WTC11 (cell line): ENCODE results near the gene DNM3. TPM values are rescaled to one million over a fixed set of nuclear protein-coding genes. Genes with fewer than 3 reads are reported as not detected.

Experiments used
- ATAC-seq: fragments of 200-7000 bp; cut with Tn5 transposase; 2 replicates; pipeline ENCODE4 v1.10.0; 2021; ENCODE audit warnings: mild to moderate bottlenecking, moderate library complexity
- CTCF ChIA-PET: fragments of 300-600 bp; sonication (Branson Sonifier 250); formaldehyde crosslinking; loops from one replicate; lab custom pipeline; 2021; ENCODE audit warnings: antibody characterized with exemption; lab: Charles Lee
- POLR2A ChIA-PET: fragments of 350-600 bp; sonication (Branson Sonifier 250); formaldehyde crosslinking; loops from one replicate; lab custom pipeline; 2021; ENCODE audit warnings: antibody characterized with exemption; lab: Charles Lee
- DNase-seq: peaks from one replicate; pipeline ENCODE4 v3.0.0; 2021; ENCODE audit warnings: low spot score
- H3K27ac Mint-ChIP-seq: 2 replicates; pipeline ENCODE4 v1.8.0; 2021; ENCODE audit warnings: mixed read lengths
- H3K27me3 Mint-ChIP-seq: 2 replicates; pipeline ENCODE4 v1.8.0; 2021; ENCODE audit warnings: low read depth, mild to moderate bottlenecking, moderate library complexity, mixed read lengths
- H3K36me3 Mint-ChIP-seq: 2 replicates; pipeline ENCODE4 v1.8.0; 2021; ENCODE audit warnings: mixed read lengths
- H3K4me1 Mint-ChIP-seq: 2 replicates; pipeline ENCODE4 v1.8.0; 2022; ENCODE audit warnings: mixed read lengths
- H3K4me3 Mint-ChIP-seq: 2 replicates; pipeline ENCODE4 v1.8.0; 2021; ENCODE audit warnings: mild to moderate bottlenecking, moderate library complexity, mixed read lengths
- H3K9me3 Mint-ChIP-seq: 2 replicates; pipeline ENCODE4 v1.8.0; 2021; ENCODE audit warnings: mixed read lengths
- AFF4 ChIP-seq: sonication (generic); formaldehyde crosslinking; IDR thresholded peaks from 2 replicates; pipeline ENCODE4 v1.8.1; 2023; ENCODE audit warnings: mild to moderate bottlenecking, missing genetic modification reagents, borderline replicate concordance
- CREB1 ChIP-seq: sonication (generic); formaldehyde crosslinking; IDR thresholded peaks from 2 replicates; pipeline ENCODE4 v1.8.0; 2023; ENCODE audit warnings: mild to moderate bottlenecking, missing genetic modification reagents
- CREM ChIP-seq: sonication (generic); formaldehyde crosslinking; IDR thresholded peaks from 2 replicates; pipeline ENCODE4 v1.8.1; 2022; ENCODE audit warnings: mild to moderate bottlenecking, missing genetic modification reagents, moderate library complexity
- FOXP1 ChIP-seq: sonication (generic); formaldehyde crosslinking; IDR thresholded peaks from 2 replicates; pipeline ENCODE4 v1.8.0; 2022; ENCODE audit warnings: missing genetic modification reagents, mild to moderate bottlenecking, moderate library complexity, borderline replicate concordance
- GRHL2 ChIP-seq: fragments of 250-450 bp; sonication (Bioruptor Pico); IDR thresholded peaks from 2 replicates; pipeline ENCODE4 v1.8.0; 2022; ENCODE audit warnings: mild to moderate bottlenecking, moderate library complexity; ENCODE audit not compliant: insufficient replicate concordance, severe bottlenecking
- KAT7 ChIP-seq: sonication (generic); formaldehyde crosslinking; IDR thresholded peaks from 2 replicates; pipeline ENCODE4 v1.8.1; 2023; ENCODE audit warnings: missing genetic modification reagents, mild to moderate bottlenecking, borderline replicate concordance
- MAX ChIP-seq: sonication (generic); formaldehyde crosslinking; IDR thresholded peaks from 2 replicates; pipeline ENCODE4 v1.8.0; 2022; ENCODE audit warnings: mild to moderate bottlenecking, missing genetic modification reagents
- ZNF121 ChIP-seq: sonication (generic); formaldehyde crosslinking; IDR thresholded peaks from 2 replicates; pipeline ENCODE4 v1.8.0; 2023; ENCODE audit warnings: missing genetic modification reagents
- ZNF219 ChIP-seq: sonication (generic); formaldehyde crosslinking; IDR thresholded peaks from 2 replicates; pipeline ENCODE4 v1.8.0; 2023; ENCODE audit warnings: missing genetic modification reagents, mild to moderate bottlenecking, borderline replicate concordance
- ZNF396 ChIP-seq: fragments of 250-450 bp; sonication (Bioruptor Pico); IDR thresholded peaks from 2 replicates; pipeline ENCODE4 v1.8.0; 2021; ENCODE audit warnings: mild to moderate bottlenecking, moderate library complexity, borderline replicate concordance
- ZNF423 ChIP-seq: fragments of 250-450 bp; sonication (Bioruptor Pico); IDR thresholded peaks from 2 replicates; pipeline ENCODE4 v2.1.2; 2022; ENCODE audit warnings: mild to moderate bottlenecking, moderate library complexity
- ZNF425 ChIP-seq: fragments of 250-450 bp; sonication (Bioruptor Pico); conservative IDR thresholded peaks from 2 replicates; pipeline ENCODE4 v1.9.0; 2021; ENCODE audit warnings: mild to moderate bottlenecking
- ZNF671 ChIP-seq: fragments of 250-450 bp; sonication (Bioruptor Pico); IDR thresholded peaks from 2 replicates; pipeline ENCODE4 v1.8.0; 2021; ENCODE audit warnings: mild to moderate bottlenecking
- total RNA-seq: library from RNA; stranded (reverse); gene quantifications from 3 replicates; pipeline ENCODE4 v1.2.3, GENCODE V29; 2021
- TF ChIP-seq, protein P1 (sequence below): sonication (generic); formaldehyde crosslinking; IDR thresholded peaks from 2 replicates; pipeline ENCODE4 v1.8.0; 2022; ENCODE audit warnings: mild to moderate bottlenecking, missing genetic modification reagents
- TF ChIP-seq, protein P2 (sequence below): sonication (generic); formaldehyde crosslinking; IDR thresholded peaks from 2 replicates; pipeline ENCODE4 v1.8.1; 2023; ENCODE audit warnings: mild to moderate bottlenecking, missing genetic modification reagents, moderate library complexity
- TF ChIP-seq, protein P3 (sequence below): sonication (generic); formaldehyde crosslinking; conservative IDR thresholded peaks from 2 replicates; pipeline ENCODE4 v1.8.1; 2023; ENCODE audit warnings: mild to moderate bottlenecking, low read depth, missing genetic modification reagents, moderate library complexity

DNM3 gene
- total RNA-seq, 1 experiment from 2014 or later = 1.9 TPM

GRCh38 chr1:172138634-172139033 is 297.3 kb downstream of the DNM3 start (continued):
- no peak for TF ChIP-seq CREM (CRISPR knock-in tag)
- TF ChIP-seq KAT7 (CRISPR knock-in tag) = no peak
- no peak for TF ChIP-seq ZNF219
- no peak for TF ChIP-seq ZNF121
- TF ChIP-seq AFF4 (CRISPR knock-in tag) = no peak
- no peak for TF ChIP-seq ZNF671 (CRISPR knock-in tag)
- no peak for TF ChIP-seq FOXP1 (CRISPR knock-in tag)

DNA sequence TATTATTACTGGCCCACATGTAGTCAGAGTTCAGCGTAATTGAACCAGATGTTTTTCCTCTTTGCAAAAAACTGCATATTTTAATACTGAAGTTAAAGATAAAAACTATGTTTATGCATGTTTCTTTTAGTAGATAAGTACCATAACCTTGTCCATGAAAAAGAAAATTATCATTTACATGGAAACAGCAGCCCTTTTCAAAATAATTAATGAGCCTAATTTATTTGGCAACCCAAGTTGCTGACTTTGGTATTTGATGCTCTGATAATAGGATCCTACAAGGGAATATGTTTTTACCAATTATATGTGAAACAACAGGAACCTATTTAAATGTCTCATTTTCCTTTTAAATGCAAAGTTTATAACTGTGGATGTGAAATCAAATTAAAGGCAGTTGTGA is 297.9 kb downstream of the DNM3 start:
- ATAC-seq (no peak), DNase-seq (no peak)
- H3K27ac Mint-ChIP-seq = no peak overlapping the region
- no peak overlapping the region for H3K4me3 Mint-ChIP-seq
- H3K36me3 Mint-ChIP-seq = no peaks in the 10 kb centered on the region
- TF ChIP-seq CREB1 (CRISPR knock-in tag) = no peak
- TF ChIP-seq CREM (CRISPR knock-in tag) = no peak
- TF ChIP-seq, protein P1, sequence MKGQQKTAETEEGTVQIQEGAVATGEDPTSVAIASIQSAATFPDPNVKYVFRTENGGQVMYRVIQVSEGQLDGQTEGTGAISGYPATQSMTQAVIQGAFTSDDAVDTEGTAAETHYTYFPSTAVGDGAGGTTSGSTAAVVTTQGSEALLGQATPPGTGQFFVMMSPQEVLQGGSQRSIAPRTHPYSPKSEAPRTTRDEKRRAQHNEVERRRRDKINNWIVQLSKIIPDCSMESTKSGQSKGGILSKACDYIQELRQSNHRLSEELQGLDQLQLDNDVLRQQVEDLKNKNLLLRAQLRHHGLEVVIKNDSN (CRISPR knock-in tag) = no peak
- no peak for TF ChIP-seq ZNF423 (CRISPR knock-in tag)
- TF ChIP-seq ZNF396 (CRISPR knock-in tag) = no peak
- ChIA-PET CTCF (no interaction called here), POLR2A (no interaction called here)
- H3K4me1 Mint-ChIP-seq = peaks cover 23% of the 10 kb centered on the region
- no peaks in the 10 kb centered on the region for H3K27me3 Mint-ChIP-seq
- H3K9me3 Mint-ChIP-seq = no peaks in the 10 kb centered on the region

DNA sequence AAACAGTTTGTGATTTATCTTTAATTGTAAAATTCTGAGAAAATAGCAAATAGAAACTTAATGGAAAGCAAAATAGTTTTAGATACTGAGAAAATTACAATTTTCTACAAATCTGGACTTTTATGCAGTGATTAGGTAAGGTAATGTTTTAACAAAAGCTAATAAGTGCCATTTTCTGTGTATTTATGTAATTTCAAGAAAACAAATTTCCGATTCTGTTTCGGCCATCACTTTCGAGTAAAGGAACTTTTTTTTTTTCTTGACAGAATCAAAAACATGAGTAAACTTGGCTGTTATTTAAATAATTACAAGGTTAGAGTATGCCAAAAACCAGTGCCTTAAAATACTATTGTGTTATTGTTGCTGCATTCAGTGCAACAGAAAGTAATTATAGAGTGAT is 298.8 kb downstream of the DNM3 start:
- TF ChIP-seq GRHL2 (CRISPR knock-in tag) (no peak), MAX (no peak), ZNF425 (CRISPR knock-in tag) (no peak)
- TF ChIP-seq, protein P2, sequence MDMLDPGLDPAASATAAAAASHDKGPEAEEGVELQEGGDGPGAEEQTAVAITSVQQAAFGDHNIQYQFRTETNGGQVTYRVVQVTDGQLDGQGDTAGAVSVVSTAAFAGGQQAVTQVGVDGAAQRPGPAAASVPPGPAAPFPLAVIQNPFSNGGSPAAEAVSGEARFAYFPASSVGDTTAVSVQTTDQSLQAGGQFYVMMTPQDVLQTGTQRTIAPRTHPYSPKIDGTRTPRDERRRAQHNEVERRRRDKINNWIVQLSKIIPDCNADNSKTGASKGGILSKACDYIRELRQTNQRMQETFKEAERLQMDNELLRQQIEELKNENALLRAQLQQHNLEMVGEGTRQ (CRISPR knock-in tag) = no peak
- TF ChIP-seq, protein P3, sequence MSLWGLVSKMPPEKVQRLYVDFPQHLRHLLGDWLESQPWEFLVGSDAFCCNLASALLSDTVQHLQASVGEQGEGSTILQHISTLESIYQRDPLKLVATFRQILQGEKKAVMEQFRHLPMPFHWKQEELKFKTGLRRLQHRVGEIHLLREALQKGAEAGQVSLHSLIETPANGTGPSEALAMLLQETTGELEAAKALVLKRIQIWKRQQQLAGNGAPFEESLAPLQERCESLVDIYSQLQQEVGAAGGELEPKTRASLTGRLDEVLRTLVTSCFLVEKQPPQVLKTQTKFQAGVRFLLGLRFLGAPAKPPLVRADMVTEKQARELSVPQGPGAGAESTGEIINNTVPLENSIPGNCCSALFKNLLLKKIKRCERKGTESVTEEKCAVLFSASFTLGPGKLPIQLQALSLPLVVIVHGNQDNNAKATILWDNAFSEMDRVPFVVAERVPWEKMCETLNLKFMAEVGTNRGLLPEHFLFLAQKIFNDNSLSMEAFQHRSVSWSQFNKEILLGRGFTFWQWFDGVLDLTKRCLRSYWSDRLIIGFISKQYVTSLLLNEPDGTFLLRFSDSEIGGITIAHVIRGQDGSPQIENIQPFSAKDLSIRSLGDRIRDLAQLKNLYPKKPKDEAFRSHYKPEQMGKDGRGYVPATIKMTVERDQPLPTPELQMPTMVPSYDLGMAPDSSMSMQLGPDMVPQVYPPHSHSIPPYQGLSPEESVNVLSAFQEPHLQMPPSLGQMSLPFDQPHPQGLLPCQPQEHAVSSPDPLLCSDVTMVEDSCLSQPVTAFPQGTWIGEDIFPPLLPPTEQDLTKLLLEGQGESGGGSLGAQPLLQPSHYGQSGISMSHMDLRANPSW = no peak
- ATAC-seq (no peak), DNase-seq (no peak)
- Mint-ChIP-seq H3K9me3 (no peaks in the 10 kb centered on the region), H3K4me3 (no peak overlapping the region), H3K36me3 (no peaks in the 10 kb centered on the region), H3K4me1 (peaks cover 31% of the 10 kb centered on the region), H3K27me3 (no peaks in the 10 kb centered on the region), H3K27ac (no peak overlapping the region)
- POLR2A ChIA-PET = no interaction called here
- CTCF ChIA-PET = no interaction called here
